Measurements from ENCODE around the gene GMDS. TPM values are rescaled to one million over a fixed set of nuclear protein-coding genes. Genes with fewer than 3 reads are reported as not detected.

The GMDS gene
- total and polyA plus RNA-seq, 2 experiments from 2014 or later, result 30.1 to 36.5 TPM

DNA sequence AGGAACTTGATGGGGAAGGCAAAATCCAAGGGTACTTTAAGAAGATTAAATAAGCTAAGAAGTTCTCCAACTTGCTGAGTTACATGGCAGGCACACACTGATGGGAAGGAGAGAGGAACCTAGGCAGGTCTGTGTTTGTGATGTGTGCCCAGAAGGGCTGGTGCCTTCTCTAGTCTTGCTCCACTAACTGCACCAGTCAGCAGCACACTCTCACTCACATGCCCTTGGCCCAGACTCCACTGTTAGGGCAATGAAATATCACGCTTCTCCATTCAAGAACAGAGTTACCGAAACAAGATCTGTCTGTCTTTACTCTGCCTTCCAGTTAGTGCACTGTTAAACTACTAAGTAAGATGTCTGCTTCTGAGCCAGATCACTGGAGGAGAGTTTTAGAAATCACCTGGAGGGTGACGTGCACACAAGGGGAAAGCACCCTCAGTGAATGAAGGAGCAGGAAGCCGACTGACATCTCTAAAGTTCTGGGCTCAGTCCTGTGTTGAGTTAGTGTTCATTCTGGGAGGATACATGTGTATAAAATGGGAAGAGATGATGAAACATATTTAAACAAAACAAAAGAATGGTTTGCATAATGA is 384.6 kb downstream of the GMDS start:
- H3F3A ChIP-seq (replicated peaks; ENCODE audit: low read depth), result no peaks in the 10 kb centered on the region
- no peaks in the 10 kb centered on the region for H3K9me3 Mint-ChIP-seq
- TF ChIP-seq EZH2 (IDR thresholded peaks at IDR 0.05; ENCODE audit: low read depth, unreplicated experiment), result no peak
- no peak for TF ChIP-seq EZH2phosphoT487 (IDR thresholded peaks at IDR 0.05; ENCODE audit: unreplicated experiment)
- TF ChIP-seq CTCF (conservative IDR thresholded peaks at IDR 0.05; ENCODE audit: low read depth in 2 of 2), result no peak
- TF ChIP-seq, protein P1, sequence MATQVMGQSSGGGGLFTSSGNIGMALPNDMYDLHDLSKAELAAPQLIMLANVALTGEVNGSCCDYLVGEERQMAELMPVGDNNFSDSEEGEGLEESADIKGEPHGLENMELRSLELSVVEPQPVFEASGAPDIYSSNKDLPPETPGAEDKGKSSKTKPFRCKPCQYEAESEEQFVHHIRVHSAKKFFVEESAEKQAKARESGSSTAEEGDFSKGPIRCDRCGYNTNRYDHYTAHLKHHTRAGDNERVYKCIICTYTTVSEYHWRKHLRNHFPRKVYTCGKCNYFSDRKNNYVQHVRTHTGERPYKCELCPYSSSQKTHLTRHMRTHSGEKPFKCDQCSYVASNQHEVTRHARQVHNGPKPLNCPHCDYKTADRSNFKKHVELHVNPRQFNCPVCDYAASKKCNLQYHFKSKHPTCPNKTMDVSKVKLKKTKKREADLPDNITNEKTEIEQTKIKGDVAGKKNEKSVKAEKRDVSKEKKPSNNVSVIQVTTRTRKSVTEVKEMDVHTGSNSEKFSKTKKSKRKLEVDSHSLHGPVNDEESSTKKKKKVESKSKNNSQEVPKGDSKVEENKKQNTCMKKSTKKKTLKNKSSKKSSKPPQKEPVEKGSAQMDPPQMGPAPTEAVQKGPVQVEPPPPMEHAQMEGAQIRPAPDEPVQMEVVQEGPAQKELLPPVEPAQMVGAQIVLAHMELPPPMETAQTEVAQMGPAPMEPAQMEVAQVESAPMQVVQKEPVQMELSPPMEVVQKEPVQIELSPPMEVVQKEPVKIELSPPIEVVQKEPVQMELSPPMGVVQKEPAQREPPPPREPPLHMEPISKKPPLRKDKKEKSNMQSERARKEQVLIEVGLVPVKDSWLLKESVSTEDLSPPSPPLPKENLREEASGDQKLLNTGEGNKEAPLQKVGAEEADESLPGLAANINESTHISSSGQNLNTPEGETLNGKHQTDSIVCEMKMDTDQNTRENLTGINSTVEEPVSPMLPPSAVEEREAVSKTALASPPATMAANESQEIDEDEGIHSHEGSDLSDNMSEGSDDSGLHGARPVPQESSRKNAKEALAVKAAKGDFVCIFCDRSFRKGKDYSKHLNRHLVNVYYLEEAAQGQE (IDR thresholded peaks at IDR 0.05; ENCODE audit: unreplicated experiment), result no peak
- TF ChIP-seq ZNF331 (CRISPR knock-in tag; IDR thresholded peaks at IDR 0.05; ENCODE audit: low read depth), result no peak
- no peak for TF ChIP-seq ZNF114 (CRISPR knock-in tag; IDR thresholded peaks at IDR 0.05)
- TF ChIP-seq, protein P2, sequence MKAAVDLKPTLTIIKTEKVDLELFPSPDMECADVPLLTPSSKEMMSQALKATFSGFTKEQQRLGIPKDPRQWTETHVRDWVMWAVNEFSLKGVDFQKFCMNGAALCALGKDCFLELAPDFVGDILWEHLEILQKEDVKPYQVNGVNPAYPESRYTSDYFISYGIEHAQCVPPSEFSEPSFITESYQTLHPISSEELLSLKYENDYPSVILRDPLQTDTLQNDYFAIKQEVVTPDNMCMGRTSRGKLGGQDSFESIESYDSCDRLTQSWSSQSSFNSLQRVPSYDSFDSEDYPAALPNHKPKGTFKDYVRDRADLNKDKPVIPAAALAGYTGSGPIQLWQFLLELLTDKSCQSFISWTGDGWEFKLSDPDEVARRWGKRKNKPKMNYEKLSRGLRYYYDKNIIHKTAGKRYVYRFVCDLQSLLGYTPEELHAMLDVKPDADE (IDR thresholded peaks at IDR 0.05), result no peak
- no peak for TF ChIP-seq NANOG (IDR thresholded peaks at IDR 0.05; ENCODE audit: borderline replicate concordance)
- no peak for TF ChIP-seq CREB1 (CRISPR knock-in tag; IDR thresholded peaks at IDR 0.05; ENCODE audit: low read depth)
- no peak for TF ChIP-seq JUNB (IDR thresholded peaks at IDR 0.05; ENCODE audit: unreplicated experiment)
- TF ChIP-seq, protein P3, sequence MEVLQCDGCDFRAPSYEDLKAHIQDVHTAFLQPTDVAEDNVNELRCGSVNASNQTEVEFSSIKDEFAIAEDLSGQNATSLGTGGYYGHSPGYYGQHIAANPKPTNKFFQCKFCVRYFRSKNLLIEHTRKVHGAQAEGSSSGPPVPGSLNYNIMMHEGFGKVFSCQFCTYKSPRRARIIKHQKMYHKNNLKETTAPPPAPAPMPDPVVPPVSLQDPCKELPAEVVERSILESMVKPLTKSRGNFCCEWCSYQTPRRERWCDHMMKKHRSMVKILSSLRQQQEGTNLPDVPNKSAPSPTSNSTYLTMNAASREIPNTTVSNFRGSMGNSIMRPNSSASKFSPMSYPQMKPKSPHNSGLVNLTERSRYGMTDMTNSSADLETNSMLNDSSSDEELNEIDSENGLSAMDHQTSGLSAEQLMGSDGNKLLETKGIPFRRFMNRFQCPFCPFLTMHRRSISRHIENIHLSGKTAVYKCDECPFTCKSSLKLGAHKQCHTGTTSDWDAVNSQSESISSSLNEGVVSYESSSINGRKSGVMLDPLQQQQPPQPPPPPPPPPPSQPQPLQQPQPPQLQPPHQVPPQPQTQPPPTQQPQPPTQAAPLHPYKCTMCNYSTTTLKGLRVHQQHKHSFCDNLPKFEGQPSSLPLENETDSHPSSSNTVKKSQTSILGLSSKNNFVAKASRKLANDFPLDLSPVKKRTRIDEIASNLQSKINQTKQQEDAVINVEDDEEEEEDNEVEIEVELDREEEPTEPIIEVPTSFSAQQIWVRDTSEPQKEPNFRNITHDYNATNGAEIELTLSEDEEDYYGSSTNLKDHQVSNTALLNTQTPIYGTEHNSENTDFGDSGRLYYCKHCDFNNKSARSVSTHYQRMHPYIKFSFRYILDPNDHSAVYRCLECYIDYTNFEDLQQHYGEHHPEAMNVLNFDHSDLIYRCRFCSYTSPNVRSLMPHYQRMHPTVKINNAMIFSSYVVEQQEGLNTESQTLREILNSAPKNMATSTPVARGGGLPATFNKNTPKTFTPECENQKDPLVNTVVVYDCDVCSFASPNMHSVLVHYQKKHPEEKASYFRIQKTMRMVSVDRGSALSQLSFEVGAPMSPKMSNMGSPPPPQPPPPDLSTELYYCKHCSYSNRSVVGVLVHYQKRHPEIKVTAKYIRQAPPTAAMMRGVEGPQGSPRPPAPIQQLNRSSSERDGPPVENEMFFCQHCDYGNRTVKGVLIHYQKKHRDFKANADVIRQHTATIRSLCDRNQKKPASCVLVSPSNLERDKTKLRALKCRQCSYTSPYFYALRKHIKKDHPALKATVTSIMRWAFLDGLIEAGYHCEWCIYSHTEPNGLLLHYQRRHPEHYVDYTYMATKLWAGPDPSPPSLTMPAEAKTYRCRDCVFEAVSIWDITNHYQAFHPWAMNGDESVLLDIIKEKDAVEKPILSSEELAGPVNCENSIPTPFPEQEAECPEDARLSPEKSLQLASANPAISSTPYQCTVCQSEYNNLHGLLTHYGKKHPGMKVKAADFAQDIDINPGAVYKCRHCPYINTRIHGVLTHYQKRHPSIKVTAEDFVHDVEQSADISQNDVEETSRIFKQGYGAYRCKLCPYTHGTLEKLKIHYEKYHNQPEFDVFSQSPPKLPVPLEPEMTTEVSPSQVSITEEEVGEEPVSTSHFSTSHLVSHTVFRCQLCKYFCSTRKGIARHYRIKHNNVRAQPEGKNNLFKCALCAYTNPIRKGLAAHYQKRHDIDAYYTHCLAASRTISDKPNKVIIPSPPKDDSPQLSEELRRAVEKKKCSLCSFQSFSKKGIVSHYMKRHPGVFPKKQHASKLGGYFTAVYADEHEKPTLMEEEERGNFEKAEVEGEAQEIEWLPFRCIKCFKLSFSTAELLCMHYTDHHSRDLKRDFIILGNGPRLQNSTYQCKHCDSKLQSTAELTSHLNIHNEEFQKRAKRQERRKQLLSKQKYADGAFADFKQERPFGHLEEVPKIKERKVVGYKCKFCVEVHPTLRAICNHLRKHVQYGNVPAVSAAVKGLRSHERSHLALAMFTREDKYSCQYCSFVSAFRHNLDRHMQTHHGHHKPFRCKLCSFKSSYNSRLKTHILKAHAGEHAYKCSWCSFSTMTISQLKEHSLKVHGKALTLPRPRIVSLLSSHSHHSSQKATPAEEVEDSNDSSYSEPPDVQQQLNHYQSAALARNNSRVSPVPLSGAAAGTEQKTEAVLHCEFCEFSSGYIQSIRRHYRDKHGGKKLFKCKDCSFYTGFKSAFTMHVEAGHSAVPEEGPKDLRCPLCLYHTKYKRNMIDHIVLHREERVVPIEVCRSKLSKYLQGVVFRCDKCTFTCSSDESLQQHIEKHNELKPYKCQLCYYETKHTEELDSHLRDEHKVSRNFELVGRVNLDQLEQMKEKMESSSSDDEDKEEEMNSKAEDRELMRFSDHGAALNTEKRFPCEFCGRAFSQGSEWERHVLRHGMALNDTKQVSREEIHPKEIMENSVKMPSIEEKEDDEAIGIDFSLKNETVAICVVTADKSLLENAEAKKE (CRISPR knock-in tag; IDR thresholded peaks at IDR 0.05), result no peak
- no peak for TF ChIP-seq POLR2AphosphoS5 (IDR thresholded peaks at IDR 0.05; ENCODE audit: low read depth)
- TF ChIP-seq STAT1 (IDR thresholded peaks at IDR 0.05; ENCODE audit: unreplicated experiment), result no peak
- no peaks in the 10 kb centered on the region for H3K36me3 ChIP-seq (ENCODE audit: insufficient read depth)
- DNase-seq (ENCODE audit: low spot score) (no peak), ATAC-seq (no peak)
- H3K27me3 ChIP-seq (ENCODE audit: insufficient read depth), result no peaks in the 10 kb centered on the region
- H4K20me1 ChIP-seq (replicated peaks; ENCODE audit: insufficient read depth), result no peaks in the 10 kb centered on the region
- no peak overlapping the region for H3K4me3 Mint-ChIP-seq
- no peak overlapping the region for H3K4me2 ChIP-seq
- no peak overlapping the region for H3K4me3 ChIP-seq
- H3K27ac Mint-ChIP-seq, result no peak overlapping the region
- H3K4me1 ChIP-seq (ENCODE audit: insufficient read depth), result peaks cover 24% of the 10 kb centered on the region
- H3K27ac ChIP-seq (ENCODE audit: low read depth), result no peak overlapping the region
- no peaks in the 10 kb centered on the region for H3K27me3 Mint-ChIP-seq (ENCODE audit: insufficient read depth, low read depth, poor library complexity)
- H3K9me2 ChIP-seq (ENCODE audit: insufficient read depth), result no peaks in the 10 kb centered on the region
- peaks cover 48% of the 10 kb centered on the region for H3K4me1 Mint-ChIP-seq
- H3K36me3 Mint-ChIP-seq (ENCODE audit: low read depth), result no peaks in the 10 kb centered on the region
- H3K79me2 ChIP-seq (replicated peaks; ENCODE audit: insufficient read depth), result no peaks in the 10 kb centered on the region
- no peak overlapping the region for H2AFZ ChIP-seq
